ENCODE data around the gene INHBE.
"Not testable (repeated sequence)": the region's sequence is repeated elsewhere in the genome, so short reads cannot be mapped to it uniquely, and the experiment has no call there.

INHBE gene

GRCh38 chr12:57435293-57435692, 19.8 kb upstream of the INHBE start:
- in situ Hi-C loops (cut with HindIII; ENCODE audit: low pct_ligation_motif_present, low pct_unique_long_range_greater_than_20kb, low sequenced_read_pairs): no loop called here
- DNase-seq: no peak

DNA sequence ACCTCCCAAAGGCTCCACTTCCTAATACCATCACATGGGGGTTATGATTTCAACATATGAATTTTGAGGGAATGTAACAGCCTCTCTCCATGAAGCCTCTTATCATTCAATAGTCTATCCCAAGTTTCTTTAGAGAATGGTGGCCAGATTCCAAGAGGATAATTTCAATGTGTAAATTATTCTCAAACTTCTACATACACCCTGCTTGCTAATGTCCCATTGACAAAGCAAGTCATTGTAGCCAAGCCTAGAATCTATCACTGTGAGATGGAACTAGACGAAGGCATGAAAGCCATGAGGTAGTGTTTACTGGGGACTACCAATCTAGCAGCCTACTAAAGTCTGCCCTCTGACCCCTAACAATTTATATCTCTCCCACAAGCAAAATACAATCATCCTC, 16.7 kb upstream of the INHBE start:
- no peak for DNase-seq
- in situ Hi-C loops (cut with HindIII; ENCODE audit: low pct_ligation_motif_present, low pct_unique_long_range_greater_than_20kb, low sequenced_read_pairs): no loop called here

DNA sequence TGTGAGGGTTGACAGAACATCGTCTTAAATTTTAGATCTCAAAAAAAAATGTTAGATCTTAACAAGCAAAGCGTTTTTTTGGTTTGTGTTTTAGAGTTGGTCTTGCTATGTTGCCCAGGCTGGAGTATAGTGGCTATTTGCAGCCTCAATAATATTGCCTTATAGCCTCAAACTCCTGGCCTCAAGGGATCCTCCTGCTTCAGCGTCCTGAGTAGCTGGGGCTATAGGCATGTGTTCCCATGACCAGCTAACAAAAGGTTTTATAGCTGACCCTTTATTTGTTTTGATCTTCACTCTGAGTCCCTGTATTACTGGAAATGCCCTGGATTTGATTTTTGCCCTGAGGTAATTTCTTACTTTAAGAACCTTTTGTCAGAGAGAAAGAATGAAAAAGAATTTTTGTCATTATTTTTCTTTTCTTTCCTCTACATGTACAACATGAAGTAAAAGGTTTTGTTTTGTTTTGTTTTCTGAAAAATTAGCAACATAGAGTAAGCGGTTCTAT, 15.3 kb upstream of the INHBE start:
- in situ Hi-C loops (cut with HindIII; ENCODE audit: low pct_ligation_motif_present, low pct_unique_long_range_greater_than_20kb, low sequenced_read_pairs): no loop called here
- DNase-seq: no peak

DNA sequence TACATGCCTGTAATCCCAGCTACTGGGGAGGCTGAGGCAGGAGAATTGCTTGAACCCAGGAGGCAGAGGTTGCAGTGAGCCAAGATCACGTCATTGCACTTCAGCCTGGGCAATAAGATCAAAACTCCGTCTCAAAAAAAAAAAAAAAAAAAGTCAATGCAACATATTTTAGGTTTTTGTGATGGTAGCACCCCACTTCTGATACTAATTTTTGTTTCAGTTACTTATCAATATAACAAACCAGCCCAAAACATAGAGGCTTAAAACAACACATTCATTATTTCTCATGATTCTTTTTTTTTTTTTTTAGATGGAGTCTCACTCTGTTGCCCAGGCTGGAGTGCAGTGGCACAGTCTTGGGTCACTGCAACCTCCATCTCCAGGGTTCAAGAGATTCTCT, 13.7 kb upstream of the INHBE start:
- in situ Hi-C loops (cut with HindIII; ENCODE audit: low pct_ligation_motif_present, low pct_unique_long_range_greater_than_20kb, low sequenced_read_pairs); DNase-seq: not testable (repeated sequence)

GRCh38 chr12:57441846-57442427, 13.2 kb upstream of the INHBE start:
- DNase-seq: no peak
- in situ Hi-C loops (cut with HindIII; ENCODE audit: low pct_ligation_motif_present, low pct_unique_long_range_greater_than_20kb, low sequenced_read_pairs): no loop called here

- in situ Hi-C loops (cut with HindIII; ENCODE audit: low pct_ligation_motif_present, low pct_unique_long_range_greater_than_20kb, low sequenced_read_pairs); DNase-seq: not testable (repeated sequence)
Observed at GRCh38 chr12:57444337-57444736, 10.8 kb upstream of the INHBE start.

- in situ Hi-C loops (cut with HindIII; ENCODE audit: low pct_ligation_motif_present, low pct_unique_long_range_greater_than_20kb, low sequenced_read_pairs): no loop called here
- DNase-seq: no peak
Observed at GRCh38 chr12:57444744-57445143, 10.4 kb upstream of the INHBE start.

DNA sequence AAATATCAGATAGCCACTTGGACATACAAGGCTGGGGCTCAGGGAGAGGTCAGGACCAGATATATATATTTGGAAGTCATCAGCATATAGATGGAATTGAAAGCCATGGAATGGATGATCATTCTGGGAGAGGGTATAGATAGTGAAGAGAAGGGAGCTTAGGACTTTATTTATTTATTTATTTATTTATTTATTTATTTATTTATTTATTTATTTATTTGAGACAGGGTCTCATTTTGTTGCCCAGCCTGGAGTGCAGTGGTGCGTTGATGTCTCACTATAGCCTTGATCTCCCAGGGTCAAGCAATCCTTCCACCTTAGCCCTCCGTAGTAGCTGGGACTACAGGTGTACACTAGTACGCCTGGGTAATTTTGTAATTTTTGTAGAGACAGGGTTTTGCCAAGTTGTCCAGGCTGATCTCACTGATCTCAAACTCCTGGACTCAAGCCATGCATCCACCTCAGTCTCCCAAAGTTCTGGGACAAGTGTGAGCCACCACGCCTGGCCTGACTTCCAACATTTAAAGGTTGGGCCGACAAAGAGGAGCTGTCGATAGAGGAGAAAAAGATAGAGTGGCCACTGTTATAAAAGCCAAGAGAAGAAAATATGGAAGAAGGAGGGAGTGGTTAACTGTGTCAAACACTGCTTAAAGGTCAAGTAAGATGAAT, 8.7 kb upstream of the INHBE start:
- in situ Hi-C loops (cut with HindIII; ENCODE audit: low pct_ligation_motif_present, low pct_unique_long_range_greater_than_20kb, low sequenced_read_pairs): no loop called here
- no peak for DNase-seq

GRCh38 chr12:57448669-57449068, 6.4 kb upstream of the INHBE start:
- DNase-seq: no peak
- in situ Hi-C loops (cut with HindIII; ENCODE audit: low pct_ligation_motif_present, low pct_unique_long_range_greater_than_20kb, low sequenced_read_pairs): no loop called here

GRCh38 chr12:57449375-57449774, 5.7 kb upstream of the INHBE start:
- no peak for DNase-seq
- in situ Hi-C loops (cut with HindIII; ENCODE audit: low pct_ligation_motif_present, low pct_unique_long_range_greater_than_20kb, low sequenced_read_pairs): no loop called here

GRCh38 chr12:57450057-57450456, 5.0 kb upstream of the INHBE start:
- no peak for DNase-seq
- in situ Hi-C loops (cut with HindIII; ENCODE audit: low pct_ligation_motif_present, low pct_unique_long_range_greater_than_20kb, low sequenced_read_pairs): loop anchor here (25.0 kb wide), 1 partner anchor 163 kb away; no protein-coding TSS in a partner anchor

- in situ Hi-C loops (cut with HindIII; ENCODE audit: low pct_ligation_motif_present, low pct_unique_long_range_greater_than_20kb, low sequenced_read_pairs): loop anchor here (25.0 kb wide), 1 partner anchor 164 kb away; no protein-coding TSS in a partner anchor
- DNase-seq: no peak
Observed at GRCh38 chr12:57451233-57451778, 3.8 kb upstream of the INHBE start.

- no peak for DNase-seq
Observed at GRCh38 chr12:57452181-57452936, 2.7 kb upstream of the INHBE start.

DNA sequence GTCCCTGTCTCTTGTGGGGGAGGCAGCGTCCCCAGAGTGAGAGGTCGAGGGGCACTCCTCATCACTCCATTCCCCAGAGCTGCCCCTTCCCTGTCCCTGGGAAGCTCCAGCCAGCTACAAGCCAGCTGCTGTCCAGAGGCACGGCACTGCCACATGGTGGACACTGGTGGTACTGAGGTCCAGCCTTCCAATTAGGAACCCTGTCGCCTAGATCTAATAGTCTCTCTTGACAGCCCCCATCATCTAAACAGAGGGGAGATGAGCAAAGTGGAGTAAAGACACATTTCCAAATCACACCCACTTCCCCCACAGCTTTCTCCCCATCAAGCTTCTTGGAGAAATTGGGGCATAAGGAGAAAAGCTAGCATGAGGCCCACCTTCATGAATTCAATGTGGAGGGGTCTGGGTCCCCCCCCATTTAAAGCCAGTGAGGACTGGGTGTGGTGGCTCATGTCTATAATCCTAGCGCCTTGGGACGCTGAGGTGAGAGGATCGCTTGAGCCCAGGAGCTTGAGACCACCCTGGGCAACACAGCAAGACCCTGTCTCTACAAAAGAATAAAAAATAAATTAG, 2.1 kb upstream of the INHBE start:
- DNase-seq: peak; percentile 85
- in situ Hi-C loops (cut with HindIII; ENCODE audit: low pct_ligation_motif_present, low pct_unique_long_range_greater_than_20kb, low sequenced_read_pairs): loop anchor here (25.0 kb wide), 1 partner anchor 166 kb away; no protein-coding TSS in a partner anchor

More at GRCh38 chr12:57452181-57452936, 2.7 kb upstream of the INHBE start:
- in situ Hi-C loops (cut with HindIII; ENCODE audit: low pct_ligation_motif_present, low pct_unique_long_range_greater_than_20kb, low sequenced_read_pairs): loop anchor here (25.0 kb wide), 1 partner anchor 165 kb away; no protein-coding TSS in a partner anchor

GRCh38 chr12:57454213-57454565, 918 bp upstream of the INHBE start:
- in situ Hi-C loops (cut with HindIII; ENCODE audit: low pct_ligation_motif_present, low pct_unique_long_range_greater_than_20kb, low sequenced_read_pairs): loop anchor here (25.0 kb wide), 1 partner anchor 167 kb away; no protein-coding TSS in a partner anchor
- DNase-seq: no peak

DNA sequence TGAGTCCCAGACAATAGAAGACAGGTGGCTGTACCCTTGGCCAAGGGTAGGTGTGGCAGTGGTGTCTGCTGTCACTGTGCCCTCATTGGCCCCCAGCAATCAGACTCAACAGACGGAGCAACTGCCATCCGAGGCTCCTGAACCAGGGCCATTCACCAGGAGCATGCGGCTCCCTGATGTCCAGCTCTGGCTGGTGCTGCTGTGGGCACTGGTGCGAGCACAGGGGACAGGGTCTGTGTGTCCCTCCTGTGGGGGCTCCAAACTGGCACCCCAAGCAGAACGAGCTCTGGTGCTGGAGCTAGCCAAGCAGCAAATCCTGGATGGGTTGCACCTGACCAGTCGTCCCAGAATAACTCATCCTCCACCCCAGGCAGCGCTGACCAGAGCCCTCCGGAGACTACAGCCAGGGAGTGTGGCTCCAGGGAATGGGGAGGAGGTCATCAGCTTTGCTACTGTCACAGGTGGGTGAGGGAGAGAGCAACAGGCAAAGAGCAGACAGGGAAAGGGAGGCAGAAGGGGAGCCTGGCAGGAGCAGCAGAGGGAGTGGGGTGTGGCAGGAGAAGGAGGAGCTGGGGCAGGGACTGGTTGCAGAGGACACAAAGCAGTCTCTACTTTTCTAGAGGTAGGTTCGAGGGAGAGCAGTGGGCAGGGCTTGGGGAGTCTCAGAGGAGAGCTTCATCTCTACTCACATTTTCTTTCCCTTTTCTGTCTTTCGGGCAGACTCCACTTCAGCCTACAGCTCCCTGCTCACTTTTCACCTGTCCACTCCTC, 452 bp downstream of the INHBE start:
- no peak for DNase-seq
- in situ Hi-C loops (cut with HindIII; ENCODE audit: low pct_ligation_motif_present, low pct_unique_long_range_greater_than_20kb, low sequenced_read_pairs): loop anchor here (25.0 kb wide), 1 partner anchor 168 kb away; no protein-coding TSS in a partner anchor

- DNase-seq: peak; percentile 81
- in situ Hi-C loops (cut with HindIII; ENCODE audit: low pct_ligation_motif_present, low pct_unique_long_range_greater_than_20kb, low sequenced_read_pairs): loop anchor here (25.0 kb wide), 1 partner anchor 169 kb away; no protein-coding TSS in a partner anchor
Observed at GRCh38 chr12:57456145-57456700, 1.1 kb downstream of the INHBE start.
